NCI-H2227 treated with DMSO at 0.1 percent for 48 hours (cell line): ENCODE results near the gene PDE2A.

Experiments used
- DNase-seq: peaks from one replicate; lab custom pipeline; 2025; lab: John Stamatoyannopoulos, UW

Gene PDE2A

GRCh38 chr11:72635309-72635915 is 38.8 kb downstream of the PDE2A start:
- DNase-seq, result no peak

- no peak for DNase-seq
Measured at GRCh38 chr11:72634472-72635095, 39.6 kb downstream of the PDE2A start.

- DNase-seq, result no peak
Measured at GRCh38 chr11:72634016-72634415, 40.2 kb downstream of the PDE2A start.

DNA sequence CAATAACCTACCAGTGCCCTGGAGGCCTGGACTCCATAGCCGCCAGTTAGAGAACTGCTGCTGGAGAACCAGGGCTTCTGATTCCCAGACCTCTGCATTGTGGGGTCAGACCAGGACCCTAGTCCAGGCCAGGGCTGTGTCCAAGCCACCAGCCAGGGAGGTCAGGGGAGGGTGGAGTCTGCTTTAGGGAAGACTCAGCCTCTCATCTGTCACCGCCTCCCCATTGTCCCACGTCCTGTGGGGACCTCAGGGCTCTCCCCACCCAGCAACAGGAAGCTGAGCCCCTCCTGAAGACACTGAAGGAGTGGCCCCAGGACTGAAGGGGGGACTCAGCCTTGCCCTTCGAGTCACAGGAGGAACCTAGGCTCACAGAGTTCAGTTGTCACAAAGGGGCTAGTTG is 41.2 kb downstream of the PDE2A start:
- DNase-seq, result no peak

DNA sequence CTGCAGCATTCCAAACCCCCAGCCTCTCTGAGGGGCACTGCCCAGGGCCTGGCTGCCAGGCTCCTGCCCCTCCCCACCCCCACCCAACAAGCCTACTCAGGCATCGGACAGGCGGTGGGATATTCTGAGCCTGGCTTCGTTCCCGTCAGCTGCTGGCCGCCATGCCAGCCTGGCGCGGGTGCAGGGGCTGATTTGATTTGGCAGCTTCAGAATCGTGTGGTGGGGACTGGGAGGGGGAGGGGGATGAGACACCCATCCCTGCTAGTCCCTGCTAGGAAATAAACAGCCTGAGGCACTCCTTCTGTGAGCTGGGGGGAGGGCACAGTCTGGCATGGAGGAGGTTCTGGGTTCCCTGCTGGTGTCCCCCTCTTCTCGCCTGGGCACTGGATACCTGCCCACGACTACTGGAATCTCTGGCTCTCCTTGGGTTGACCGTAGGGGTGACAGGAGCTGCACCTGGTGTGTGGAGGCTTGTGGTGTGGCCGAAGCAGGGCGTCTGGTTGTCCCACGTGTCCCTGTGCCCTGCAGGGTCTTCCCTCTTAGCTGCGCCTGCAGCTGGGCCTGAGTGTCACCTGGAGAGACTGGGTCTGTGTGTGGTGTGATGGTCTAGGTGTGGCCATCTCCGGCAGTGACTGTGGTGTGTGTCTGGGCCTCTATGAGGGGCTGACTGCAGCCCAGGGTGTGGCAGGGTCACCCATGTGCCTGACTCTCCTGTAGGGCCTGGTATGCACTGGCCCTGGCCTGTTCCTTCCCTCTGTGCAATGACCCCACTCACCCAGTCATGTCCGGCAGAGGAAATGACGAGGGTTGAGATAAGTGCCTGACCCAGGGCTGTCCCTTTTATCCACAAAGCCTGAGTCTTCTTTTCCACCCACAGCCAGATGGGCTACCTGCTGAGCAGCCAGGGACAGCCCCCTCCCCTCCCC is 42.2 kb downstream of the PDE2A start:
- DNase-seq, result no peak

DNA sequence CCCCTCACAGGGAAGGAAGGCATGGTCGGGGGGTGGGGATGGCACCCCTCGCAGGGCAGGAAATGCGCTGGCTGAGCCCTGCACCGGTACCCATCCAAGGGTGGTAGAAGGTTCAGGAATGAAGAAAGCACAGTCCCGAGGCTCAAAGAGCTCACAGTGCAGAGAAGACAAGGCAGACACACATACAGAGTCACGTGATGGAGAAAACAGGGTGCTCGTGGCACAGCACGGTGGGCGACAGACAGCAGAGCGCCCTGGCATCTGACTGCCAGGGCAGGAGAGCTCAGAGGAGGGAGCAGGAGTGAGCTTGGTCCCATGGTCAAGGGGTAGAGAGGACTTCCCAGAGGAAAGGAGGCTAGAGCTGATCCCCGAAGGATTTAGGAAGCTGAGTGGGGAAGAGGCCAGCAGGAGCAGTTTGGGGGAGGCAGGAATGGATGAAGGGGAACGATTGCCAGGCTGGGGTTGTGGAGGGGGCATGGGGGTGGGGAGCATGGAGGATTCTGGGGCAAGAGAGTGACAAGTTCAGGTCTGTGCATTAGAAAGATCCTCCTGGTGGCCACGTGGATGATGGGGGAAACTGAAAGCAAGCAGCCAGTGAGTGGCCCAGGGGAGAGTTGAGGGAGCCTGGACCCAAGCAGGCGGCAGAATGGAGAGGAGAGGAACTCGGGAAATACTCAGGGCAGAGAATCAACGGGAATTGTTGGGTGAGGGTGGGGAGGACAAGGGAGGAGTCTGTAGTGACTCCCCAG is 43.9 kb downstream of the PDE2A start:
- no peak for DNase-seq

DNA sequence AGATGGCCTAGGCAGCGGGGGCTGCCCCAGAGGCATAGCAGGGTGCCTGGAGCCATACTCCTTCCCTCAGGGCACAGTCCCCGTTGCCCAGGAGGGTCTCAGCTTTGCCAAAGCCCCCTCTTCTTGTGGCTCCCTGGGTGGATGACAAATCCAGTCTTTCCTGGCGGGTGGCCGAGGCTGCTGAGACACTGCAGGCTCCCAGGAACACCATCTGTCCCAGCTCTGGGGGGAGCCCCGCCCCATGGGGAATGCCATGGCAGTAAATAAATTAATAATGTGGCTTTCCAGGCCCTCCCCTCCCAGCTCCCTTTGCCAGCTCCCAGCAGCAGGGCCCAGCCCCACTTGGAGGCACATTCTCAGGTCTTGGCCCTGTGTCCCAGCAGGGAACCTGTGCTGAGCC is 45.0 kb downstream of the PDE2A start:
- no peak for DNase-seq

DNA sequence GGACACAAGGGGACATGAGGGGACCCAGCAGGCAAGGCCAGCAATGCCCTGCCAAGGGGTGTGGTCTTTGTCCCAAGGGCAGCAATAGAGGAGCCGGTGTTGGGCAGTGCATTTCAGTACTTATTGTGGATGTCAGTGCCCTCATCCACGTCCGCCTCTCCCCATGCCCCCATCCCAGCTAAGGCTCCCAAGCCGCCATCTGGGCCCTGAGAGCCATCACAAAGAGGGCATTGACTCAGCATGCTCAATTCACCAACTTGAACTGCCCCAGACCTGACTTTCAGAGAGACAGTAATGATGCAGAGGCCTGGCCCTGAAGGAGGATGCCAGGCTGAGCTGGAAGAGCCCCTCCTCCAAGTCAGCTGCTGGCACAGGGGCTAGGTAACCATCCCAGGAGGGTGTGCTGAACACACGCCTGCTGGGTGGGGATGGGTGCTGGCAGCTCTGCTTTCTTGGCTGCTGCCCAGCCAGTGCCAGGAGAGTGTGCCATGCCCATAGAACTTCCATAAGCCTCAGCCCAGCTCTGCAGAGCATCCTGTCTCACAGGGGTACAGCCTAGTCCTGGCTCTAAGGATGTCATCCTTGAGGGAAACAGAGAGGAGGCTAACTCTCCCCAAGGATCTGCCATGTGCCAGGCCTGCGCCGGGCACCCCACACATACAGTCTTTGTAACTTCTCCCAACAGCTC is 46.5 kb downstream of the PDE2A start:
- DNase-seq, result no peak

- no peak for DNase-seq
Measured at GRCh38 chr11:72626414-72626936, 47.7 kb downstream of the PDE2A start.

DNA sequence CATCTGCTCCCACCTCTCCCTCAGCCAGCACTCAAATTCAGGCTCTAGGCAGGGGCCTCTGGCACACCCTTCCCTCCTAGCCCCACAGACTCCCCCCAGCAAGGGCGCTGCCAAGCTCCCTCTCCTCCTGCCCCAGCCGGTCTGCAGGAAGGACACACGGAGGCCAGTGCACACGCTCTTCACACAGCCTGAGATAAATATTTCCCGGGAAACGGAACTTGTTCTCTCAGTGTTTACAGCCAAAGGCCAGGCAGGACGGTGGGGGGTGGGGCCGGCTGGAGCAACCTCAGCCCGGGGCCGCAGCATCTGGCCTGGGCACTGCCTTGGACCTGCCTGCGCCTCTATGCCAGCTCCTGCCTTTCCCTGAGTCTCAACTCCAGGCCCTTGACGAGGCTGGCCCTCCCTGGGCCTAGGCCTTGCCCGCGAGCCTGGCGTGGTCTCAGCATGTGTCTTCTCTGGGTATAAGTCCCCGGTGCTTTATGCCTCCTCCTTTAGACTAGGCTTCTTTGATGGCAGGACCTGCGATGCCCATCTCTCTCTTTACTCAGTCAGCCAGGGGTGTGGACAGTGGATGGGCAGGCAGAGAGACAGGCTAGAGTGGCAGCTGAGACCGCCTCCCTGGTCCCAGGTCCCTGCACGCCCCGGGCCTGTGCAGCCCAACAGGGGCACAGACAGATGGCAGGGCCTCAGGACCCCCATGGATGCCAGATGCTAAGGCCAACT is 48.4 kb downstream of the PDE2A start:
- no peak for DNase-seq

- DNase-seq, result no peak
Measured at GRCh38 chr11:72624496-72625201, 49.6 kb downstream of the PDE2A start.

DNA sequence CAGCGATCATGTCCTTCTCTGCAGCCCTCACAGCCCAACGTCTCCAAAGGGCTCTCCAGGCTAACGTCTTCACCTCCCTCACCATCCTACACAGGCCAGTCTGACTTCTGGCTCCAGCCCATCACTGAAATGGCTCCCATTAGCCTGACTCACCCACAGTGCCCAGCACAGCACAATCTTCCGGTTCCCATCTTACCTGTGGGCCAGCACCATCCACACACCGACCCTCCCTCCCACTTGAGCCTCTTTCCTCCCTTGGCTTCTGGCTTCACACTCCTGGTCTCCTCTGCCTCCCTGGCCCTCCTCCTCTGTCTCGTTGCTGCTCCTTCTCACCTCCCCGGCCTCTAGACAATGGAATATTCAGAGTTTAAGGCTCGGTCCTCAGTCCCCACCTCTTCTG is 51.2 kb downstream of the PDE2A start:
- DNase-seq, result no peak

- no peak for DNase-seq
Measured at GRCh38 chr11:72621008-72621610, 53.1 kb downstream of the PDE2A start.

- no peak for DNase-seq
Measured at GRCh38 chr11:72618803-72619202, 55.4 kb downstream of the PDE2A start.

DNA sequence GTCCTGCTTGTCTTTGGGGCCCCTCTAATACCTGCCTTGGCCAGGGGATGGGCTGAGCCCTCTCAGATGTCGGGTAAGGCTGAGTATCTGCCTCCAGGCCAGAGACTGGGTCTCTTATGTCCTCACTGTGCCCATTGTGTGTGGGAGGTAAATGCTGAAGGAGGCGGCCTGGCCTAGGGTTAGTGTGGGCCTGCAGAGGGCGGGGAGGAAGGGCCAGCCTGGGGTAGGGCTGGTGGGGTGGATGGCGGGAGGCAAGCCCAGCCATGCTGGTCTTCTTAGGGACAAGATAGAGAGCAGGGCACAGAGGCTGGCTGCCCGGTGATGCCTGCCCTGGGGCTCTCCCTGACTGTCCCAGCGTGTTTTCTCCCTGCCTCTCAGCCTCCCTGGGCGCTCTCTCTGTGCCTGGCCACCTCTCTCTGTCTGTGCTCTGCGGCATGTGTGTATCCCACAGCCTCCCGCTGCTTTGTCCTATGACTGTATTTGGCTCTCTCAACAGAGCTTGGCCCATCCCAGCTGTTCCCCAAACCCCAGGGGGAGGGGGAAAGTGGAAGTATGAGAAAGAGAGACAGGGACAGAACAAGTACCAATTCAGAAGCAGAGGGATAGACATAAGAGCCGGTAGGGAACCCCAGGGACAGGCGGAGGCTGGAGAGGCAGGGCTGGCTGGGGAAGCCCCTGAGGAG is 57.0 kb downstream of the PDE2A start:
- no peak for DNase-seq

GRCh38 chr11:72616655-72617054 is 57.6 kb downstream of the PDE2A start:
- no peak for DNase-seq

GRCh38 chr11:72615329-72615728 is 58.9 kb downstream of the PDE2A start:
- no peak for DNase-seq

- DNase-seq, result no peak
Measured at GRCh38 chr11:72614381-72614780, 59.8 kb downstream of the PDE2A start.

DNA sequence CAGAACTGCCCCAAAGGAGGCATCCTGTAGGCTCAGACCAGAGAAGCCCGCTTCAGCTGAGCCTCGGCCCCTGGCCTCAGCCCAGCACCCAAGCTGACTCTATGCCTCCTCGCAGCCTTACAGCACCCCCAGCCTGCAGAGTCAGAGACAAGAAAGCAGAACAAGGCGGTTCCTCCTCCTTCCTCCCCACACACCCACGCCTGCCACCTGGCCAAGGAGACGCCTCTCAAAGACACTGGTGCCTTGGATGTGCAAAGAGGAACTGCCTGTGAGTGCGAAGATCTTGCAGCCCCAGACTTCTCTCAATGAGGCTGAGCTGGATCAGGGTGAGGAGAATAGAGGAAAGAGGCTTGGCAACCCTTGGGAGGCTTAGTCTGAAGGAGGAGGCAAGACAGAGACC is 60.2 kb downstream of the PDE2A start:
- no peak for DNase-seq
